Tibial nerve (tissue), 3 donors: Measurements from ENCODE around the gene NMT2.

ENCODE experiments used
- POLR2A ChIP-seq, 2 donors: fragments of 450-650 bp; IDR thresholded peaks; one replicate each; pipeline ENCODE4 v1.6.1; 2017; ENCODE audit warnings: antibody characterized with exemption in 2 of 2, mild to moderate bottlenecking in 2 of 2, moderate library complexity in 2 of 2
- TF ChIP-seq, protein P1 (sequence below), 5 experiments: fragments of 200-600 bp in 3 of 5; fragments of 450-650 bp in 2 of 5; sonication (generic) in 3 of 5; IDR thresholded peaks; one replicate each; pipeline ENCODE4 v1.5.1; 2016 to 2019; ENCODE audit warnings: antibody characterized with exemption in 5 of 5, mild to moderate bottlenecking in 3 of 5, moderate library complexity in 2 of 5

DNA sequence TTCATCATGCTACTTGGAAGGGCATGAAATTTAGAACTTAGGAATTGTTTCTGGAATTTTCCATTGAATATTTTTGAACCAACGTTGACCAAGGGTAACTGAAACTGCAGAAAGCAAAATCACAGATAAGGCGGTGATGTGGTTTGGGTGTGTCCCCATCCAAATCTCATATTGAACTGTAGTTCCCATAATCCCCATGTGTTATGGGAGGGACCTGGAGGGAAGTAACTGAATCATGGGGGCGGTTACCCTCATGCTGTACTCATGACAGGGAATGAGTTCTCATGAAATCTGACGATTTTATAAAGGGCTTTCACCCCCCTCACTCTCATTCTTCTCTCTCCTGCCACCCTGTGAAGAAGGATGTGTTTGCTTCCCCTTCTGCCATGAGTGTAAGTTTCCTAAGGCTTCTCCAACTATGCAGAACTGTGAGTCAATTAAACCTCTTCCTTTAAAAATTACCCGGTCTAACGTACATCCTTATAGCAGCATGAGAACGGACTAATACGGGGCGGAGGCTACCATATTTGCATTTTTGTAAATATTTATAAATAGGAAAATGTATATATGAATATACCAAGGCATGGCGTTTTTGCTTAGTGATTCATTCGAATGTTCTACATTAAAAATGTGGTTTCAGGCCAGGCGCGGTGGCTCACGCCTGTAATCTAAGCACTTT, 12.4 kb downstream of the NMT2 start:
- TF ChIP-seq, protein P1, sequence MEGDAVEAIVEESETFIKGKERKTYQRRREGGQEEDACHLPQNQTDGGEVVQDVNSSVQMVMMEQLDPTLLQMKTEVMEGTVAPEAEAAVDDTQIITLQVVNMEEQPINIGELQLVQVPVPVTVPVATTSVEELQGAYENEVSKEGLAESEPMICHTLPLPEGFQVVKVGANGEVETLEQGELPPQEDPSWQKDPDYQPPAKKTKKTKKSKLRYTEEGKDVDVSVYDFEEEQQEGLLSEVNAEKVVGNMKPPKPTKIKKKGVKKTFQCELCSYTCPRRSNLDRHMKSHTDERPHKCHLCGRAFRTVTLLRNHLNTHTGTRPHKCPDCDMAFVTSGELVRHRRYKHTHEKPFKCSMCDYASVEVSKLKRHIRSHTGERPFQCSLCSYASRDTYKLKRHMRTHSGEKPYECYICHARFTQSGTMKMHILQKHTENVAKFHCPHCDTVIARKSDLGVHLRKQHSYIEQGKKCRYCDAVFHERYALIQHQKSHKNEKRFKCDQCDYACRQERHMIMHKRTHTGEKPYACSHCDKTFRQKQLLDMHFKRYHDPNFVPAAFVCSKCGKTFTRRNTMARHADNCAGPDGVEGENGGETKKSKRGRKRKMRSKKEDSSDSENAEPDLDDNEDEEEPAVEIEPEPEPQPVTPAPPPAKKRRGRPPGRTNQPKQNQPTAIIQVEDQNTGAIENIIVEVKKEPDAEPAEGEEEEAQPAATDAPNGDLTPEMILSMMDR (IDR thresholded peaks at IDR 0.05), result no peak
- no peak for TF ChIP-seq POLR2A (IDR thresholded peaks at IDR 0.05)
